H1 (cell line): Measurements from ENCODE around the gene SKIC8. TPM values are rescaled to one million over a fixed set of nuclear protein-coding genes. Genes with fewer than 3 reads are reported as not detected.

Source experiments
- NANOG ChIP-seq: IDR thresholded peaks from 2 replicates; pipeline ENCODE4 v1.6.1; 2011; ENCODE audit warnings: low read length, low read depth, mild to moderate bottlenecking, inconsistent platforms; ENCODE audit not compliant: insufficient read depth, poor library complexity, severe bottlenecking
- polyA plus RNA-seq, 7 experiments: library from polyadenylated mRNA; depleted of rRNA in 3 of 7; stranded (reverse) in 5 of 7; unstranded in 2 of 7; fragments of >200 nt in 5 of 7; fragments of 200-250 nt in 2 of 7; gene quantifications; 1 replicate in 5 of 7; 2 replicates in 1 of 7; 4 replicates in 1 of 7; pipeline versions ENCODE4 v1.2.1 to v1.2.3, GENCODE V29; 2011 to 2013; ENCODE audit warnings: missing spikeins in 2 of 7, mixed read lengths in 2 of 7
- total RNA-seq: library from RNA; stranded (reverse); fragmentation: NEBNext Ultra II Directional; extraction: Animal tissue kit (Norgen Biotek cat#: 25700); gene quantifications from 2 replicates; pipeline ENCODE4 v1.2.1, GENCODE V29; 2021

The SKIC8 gene
- total and polyA plus RNA-seq, 2 of the 8 experiments (the other 6 are each of a cell fraction or from before 2014, with no cell fraction given): 44.2 to 77.7 TPM

- TF ChIP-seq NANOG: no peak
- TF ChIP-seq, all 59 proteins: peak for 0
These were observed 14.8 kb upstream of the SKIC8 start (continued) for GRCh38 chr15:78314181-78314581.
